ENCODE results near the gene ATP5PB. TPM values are rescaled to one million over a fixed set of nuclear protein-coding genes. Genes with fewer than 3 reads are reported as not detected.

ATP5PB gene
- total RNA-seq, 1 experiment from 2014 or later = 580 TPM

DNA sequence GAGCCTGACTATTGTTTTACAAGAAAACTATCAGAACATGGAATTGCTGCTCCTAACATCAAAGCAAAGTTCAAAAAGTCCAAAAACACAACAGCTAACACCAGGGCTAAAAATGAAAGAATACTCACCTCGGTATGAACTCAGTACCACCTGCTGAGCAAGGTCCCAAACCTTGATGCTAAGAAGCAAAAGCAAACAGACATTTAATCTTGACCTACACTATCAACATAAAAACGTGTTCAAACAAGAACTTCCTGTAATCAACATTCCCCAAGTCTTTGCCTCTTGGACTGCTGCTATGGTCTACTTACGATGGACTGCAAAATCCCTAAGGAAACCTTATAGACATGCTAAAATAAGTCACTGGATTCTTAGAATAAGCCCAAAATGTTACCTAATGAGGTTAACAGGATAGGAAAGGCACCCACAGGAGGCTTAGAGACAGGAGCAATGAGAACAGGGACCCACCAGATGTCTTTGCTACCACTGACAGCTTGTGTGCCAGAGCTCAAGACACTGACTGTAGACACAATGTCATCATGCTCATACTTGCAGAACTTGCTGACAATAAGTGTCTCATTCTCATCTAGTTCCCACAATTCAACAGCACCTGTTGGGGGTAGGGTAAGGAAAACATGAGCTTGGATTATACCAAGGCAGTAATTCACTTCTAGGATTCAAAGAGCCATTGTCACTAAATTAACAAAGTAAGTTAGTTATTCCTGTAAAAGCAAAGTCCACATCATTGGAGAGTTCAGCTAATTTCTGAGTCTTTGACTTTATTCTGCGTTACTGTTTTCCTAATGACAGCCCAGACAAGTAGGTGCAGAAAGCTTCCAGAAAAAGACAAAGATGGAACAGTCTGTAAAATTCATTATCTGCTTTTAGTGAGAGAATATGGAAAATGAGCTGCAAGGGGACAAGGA is 2.0 kb upstream of the ATP5PB start:
- no peak for DNase-seq (ENCODE audit: low spot score)

GRCh38 chr1:111448482-111448917 is 764 bp upstream of the ATP5PB start:
- no peak for DNase-seq (ENCODE audit: low spot score)

DNA sequence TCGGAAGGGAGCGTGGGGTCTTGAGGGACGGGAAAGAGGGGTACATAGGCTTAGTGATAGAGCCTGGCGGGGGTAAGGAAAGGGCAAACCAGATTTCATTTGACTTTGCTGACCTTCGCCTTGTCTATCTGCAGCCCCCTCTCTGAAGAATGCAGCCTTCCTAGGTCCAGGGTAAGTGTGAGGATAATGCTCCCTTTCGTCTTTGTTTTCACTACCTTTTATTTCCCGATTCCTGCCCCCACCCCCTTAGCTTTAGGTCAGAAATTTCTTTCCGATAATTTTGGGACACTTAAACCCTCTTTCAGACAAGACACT is 396 bp downstream of the ATP5PB start:
- no peak for DNase-seq (ENCODE audit: low spot score)

DNA sequence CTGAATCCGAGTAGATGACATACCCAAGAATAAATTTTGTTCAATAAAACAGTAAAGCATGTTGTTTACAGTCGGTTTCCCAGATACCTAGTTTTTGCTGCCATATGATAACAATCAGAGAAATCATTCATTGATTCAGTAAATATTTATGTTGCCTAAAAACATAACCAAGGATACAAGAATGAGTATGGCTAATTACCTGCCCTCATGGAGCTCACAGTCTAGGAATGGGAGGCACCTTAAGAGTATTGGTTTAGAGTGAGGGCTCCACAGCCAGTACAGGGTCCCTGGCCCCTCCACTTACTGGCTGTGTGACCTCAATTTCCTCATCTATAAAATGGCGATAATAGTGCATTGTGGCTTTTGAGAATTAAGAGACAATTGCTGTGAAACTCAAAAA is 921 bp downstream of the ATP5PB start:
- no peak for DNase-seq (ENCODE audit: low spot score)

GRCh38 chr1:111452581-111452980 is 3.3 kb downstream of the ATP5PB start:
- DNase-seq (ENCODE audit: low spot score) = no peak

DNA sequence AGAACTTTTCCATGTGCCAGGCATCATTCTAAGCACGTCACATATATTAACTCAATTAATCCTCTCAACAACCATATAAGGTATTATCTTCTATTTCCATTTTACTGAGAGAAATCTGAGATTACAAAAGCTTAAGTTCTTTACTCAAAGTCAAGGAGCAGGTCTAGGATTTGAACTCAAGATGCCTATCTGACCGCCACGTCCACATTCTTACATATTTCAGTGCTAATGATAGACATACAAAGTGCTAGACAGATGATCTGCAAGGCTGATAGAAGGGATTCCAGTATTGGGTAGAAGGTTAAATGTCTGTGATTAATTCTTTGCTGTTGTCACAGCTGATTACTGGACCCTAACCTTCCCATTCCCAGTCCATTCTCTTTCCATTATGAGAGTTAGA is 4.4 kb downstream of the ATP5PB start:
- no peak for DNase-seq (ENCODE audit: low spot score)

DNA sequence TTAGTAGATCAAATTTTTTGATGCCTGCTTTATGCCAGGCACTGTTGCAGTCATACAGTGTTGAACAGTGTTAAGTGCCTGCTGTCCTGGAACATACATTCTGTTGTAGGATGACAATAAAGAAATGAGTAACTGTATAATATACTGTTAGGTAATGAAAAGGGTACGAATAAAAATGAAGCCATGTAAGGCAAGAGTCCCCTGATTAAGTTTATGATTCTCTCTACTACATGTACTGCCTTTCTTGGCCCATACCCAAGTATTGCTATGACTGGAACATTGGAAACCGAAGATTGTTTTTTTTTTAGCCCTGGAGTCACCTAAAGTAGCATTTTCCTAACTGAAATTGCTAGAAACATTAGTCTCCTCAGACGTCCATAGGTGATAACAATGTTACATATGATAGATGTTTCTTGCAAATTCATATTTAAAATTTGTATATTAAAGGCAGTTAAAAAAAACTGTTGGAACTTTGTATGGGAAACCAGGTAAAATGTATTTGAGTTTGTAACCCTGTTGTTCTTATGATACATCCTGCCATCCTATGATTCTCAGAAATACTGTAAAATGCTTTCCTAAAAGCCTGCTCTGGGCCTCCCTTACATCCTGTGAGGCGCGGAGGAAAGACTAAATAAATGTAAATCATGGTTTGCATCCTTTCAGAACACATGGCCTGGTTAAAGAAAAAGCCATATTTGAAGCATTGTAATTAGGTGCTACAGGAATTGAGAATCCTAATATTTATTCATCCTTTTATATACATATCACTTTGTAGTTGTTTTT is 5.8 kb downstream of the ATP5PB start:
- DNase-seq (ENCODE audit: low spot score) = no peak

GRCh38 chr1:111455642-111456031 is 6.4 kb downstream of the ATP5PB start:
- no peak for DNase-seq (ENCODE audit: low spot score)

GRCh38 chr1:111461765-111462164 is 12.5 kb downstream of the ATP5PB start:
- no peak for DNase-seq (ENCODE audit: low spot score)

DNA sequence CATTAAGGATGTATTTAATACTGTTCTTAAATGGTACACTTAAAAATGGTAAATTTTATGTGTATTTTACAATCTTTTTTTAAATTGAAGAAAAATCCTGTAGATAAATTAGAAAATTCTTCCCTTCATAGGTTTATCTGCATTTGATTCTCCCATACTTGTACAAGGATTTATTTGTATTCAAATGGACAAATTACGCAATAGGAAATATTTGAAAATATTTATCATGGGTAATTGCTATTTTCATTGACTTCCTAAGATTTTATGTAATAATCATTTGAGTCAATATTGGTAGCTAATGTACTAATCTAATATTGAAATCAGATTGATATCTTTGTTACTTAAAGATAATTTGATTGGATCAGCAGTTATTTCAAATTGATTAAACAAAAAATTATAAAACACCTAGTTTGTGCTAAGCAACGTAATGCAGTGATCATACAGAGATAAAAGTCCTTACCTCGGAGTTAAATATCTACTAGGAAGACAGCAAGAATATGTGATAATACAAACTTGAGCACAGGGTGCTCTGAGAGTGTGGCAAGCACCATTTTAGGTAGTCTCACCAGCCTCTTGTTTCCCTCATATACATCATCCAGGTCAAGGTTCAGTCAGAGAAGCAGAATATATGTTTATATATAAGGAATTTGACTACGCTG is 13.2 kb downstream of the ATP5PB start:
- no peak for DNase-seq (ENCODE audit: low spot score)

- DNase-seq (ENCODE audit: low spot score) = no peak
Observed at GRCh38 chr1:111463029-111463683, 13.9 kb downstream of the ATP5PB start.

- no peak for DNase-seq (ENCODE audit: low spot score)
Observed at GRCh38 chr1:111465754-111466153, 16.5 kb downstream of the ATP5PB start.

GRCh38 chr1:111466480-111466879 is 17.2 kb downstream of the ATP5PB start:
- DNase-seq (ENCODE audit: low spot score) = no peak

GRCh38 chr1:111467865-111468716 is 18.8 kb downstream of the ATP5PB start:
- DNase-seq (ENCODE audit: low spot score) = no peak

DNA sequence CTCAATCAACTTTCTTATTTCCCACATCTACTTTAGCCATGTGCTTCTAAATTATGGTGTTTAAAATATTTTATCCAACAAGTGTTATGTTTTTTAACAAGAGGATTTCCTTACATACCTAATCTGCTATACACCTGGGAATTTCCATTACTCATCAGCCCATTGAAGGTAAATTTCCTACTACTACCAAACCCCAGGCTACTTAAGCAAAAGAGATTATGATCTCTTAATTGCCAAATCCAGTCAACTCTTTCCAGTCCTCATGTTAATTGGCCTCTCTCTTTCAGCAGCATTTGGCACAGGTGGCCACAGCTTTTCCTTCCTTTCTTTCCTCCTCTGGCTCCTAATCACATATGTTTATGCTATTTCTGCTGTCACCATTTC is 19.4 kb downstream of the ATP5PB start:
- no peak for DNase-seq (ENCODE audit: low spot score)

GRCh38 chr1:111469539-111469938 is 20.3 kb downstream of the ATP5PB start:
- no peak for DNase-seq (ENCODE audit: low spot score)

DNA sequence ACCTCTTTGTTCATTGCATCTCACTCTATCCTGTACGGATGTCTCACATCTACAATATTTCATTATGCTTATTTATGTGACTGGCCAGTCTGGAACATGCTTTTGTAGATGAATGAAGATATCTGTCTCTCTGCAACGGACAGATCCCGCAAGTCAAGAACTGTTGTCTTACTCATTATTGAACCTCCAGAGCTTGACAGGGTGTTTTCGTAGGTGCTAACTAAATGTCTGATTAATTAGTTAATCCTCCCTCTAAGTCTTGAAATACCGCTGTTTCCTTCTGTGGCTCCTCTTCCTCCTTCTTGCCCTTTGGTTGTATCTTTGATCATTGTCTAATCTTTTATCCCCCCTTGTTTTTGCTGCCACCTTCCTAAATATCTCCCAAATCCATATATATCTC is 21.3 kb downstream of the ATP5PB start:
- DNase-seq (ENCODE audit: low spot score) = no peak

DNA sequence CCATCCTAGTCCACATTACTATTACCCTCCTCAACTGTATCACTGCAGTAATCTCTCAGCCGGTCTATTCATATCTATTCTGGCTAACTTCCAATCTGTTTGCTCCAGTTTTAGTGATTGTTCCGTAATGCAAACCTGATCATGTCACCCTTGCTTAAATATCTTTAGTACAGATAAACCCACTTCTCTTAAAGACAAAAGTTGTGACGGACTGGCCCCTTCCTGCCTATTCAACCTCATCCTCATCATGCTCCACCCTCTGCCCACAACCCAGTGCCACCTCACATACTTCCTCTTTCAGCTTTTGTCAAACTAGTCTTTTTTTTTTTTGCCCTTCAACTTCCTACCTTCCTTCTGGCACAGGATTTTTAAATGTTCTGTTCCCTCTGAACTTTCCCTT is 21.7 kb downstream of the ATP5PB start:
- DNase-seq (ENCODE audit: low spot score) = no peak

- DNase-seq (ENCODE audit: low spot score) = no peak
Observed at GRCh38 chr1:111471538-111471937, 22.3 kb downstream of the ATP5PB start.

DNA sequence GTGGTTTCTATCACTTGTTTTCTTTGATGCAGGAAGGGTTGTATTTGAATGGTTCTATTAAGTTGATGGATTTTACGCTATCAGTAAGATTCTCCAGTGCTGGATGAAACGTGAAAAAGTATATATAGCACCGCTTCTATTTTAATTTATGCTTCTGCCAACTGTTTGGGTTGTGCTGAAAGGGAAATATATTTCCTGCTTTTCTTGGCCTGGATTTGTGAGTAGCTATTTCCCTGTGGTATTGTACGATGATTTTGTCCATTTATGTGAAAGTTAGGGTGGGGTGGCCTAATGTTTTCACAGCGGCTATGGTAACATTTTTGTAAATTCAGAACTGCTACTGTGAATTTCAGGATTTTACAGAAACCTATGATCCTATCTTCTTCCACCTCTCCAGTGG is 24.8 kb downstream of the ATP5PB start:
- no peak for DNase-seq (ENCODE audit: low spot score)

DNA sequence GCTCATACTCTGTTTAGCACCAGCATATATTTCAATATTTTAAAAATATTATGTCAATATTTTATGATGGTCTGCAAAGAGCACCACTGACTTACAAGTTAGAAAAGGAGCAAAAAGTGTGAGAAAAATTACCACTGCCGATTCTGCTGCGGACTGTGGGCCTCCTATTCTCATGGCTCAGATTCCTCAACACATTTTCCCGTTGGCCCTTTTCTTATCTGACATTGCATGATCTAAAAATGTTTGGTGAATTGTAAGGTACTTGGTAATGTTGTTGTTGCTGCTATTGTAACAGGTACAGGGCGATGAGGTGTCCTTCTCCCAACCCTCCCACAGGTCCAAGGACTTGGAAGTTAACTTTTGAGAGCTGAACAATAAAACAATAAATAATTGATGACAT is 25.3 kb downstream of the ATP5PB start:
- DNase-seq (ENCODE audit: low spot score) = no peak
